ENCODE results near the gene ENPP4. TPM values are rescaled to one million over a fixed set of nuclear protein-coding genes. Genes with fewer than 3 reads are reported as not detected.

Gene ENPP4
- total and polyA plus RNA-seq, 2 of the 4 experiments (the other 2 are of a cell fraction): under 0.01 to 0.03 TPM

GRCh38 chr6:46156701-46157100 is 26.9 kb downstream of the ENPP4 start:
- Histone ChIP-seq H4K20me1 (ENCODE audit: insufficient read depth, low read length) (no peaks in the 10 kb centered on the region), H3K27ac (ENCODE audit: insufficient read depth, low read length) (no peak overlapping the region), H2AK5ac (ENCODE audit: low read depth, low read length) (no peak overlapping the region), H3K4ac (ENCODE audit: low read depth, low read length) (no peak overlapping the region), H3K4me1 (ENCODE audit: control insufficient read depth, insufficient read depth, low read length) (no peaks in the 10 kb centered on the region), H2AFZ (replicated peaks; ENCODE audit: low read length, poor library complexity) (no peak overlapping the region), H3K4me3 (ENCODE audit: insufficient read depth, low read depth, low read length) (no peak overlapping the region), H3K56ac (ENCODE audit: extremely low read depth, insufficient read depth, low read length) (no peak overlapping the region), H2BK120ac (ENCODE audit: low read depth, low read length) (no peak overlapping the region), H2BK15ac (ENCODE audit: low read depth, low read length) (no peak overlapping the region), H3K14ac (replicated peaks; ENCODE audit: low read depth, low read length) (no peak overlapping the region), H4K5ac (ENCODE audit: low read depth, low read length) (no peak overlapping the region), H3K27me3 (ENCODE audit: control insufficient read depth, insufficient read depth, low read length) (no peaks in the 10 kb centered on the region), H3K9me1 (ENCODE audit: insufficient read depth, low read length) (no peaks in the 10 kb centered on the region), H3K9me3 (ENCODE audit: control insufficient read depth, insufficient read depth, low read length) (no peaks in the 10 kb centered on the region), H3K36me3 (ENCODE audit: control insufficient read depth, insufficient read depth, low read length) (no peaks in the 10 kb centered on the region), H3K79me1 (ENCODE audit: low read depth in 1 of 2, low read length in 2 of 2) (no peaks in the 10 kb centered on the region), H3K9ac (ENCODE audit: low read depth, low read length) (no peak overlapping the region), H3K23ac (ENCODE audit: low read depth, low read length) (no peak overlapping the region), H2BK20ac (ENCODE audit: low read depth, low read length) (no peak overlapping the region), H3K18ac (ENCODE audit: low read depth, low read length) (no peak overlapping the region), H2BK5ac (ENCODE audit: low read depth, low read length, poor library complexity, severe bottlenecking) (no peak overlapping the region), H4K8ac (ENCODE audit: low read depth in 2 of 2, low read length in 2 of 2) (no peak overlapping the region), H4K91ac (ENCODE audit: insufficient read depth, low read depth, low read length) (no peak overlapping the region), H3K4me2 (ENCODE audit: low read depth, low read length) (no peak overlapping the region), H2AK9ac (replicated peaks; ENCODE audit: low read depth, low read length, poor library complexity) (no peak overlapping the region)
- ATAC-seq (ENCODE audit: low read depth) (no peak), DNase-seq (no peak)
- BruUV-seq (replicated peaks): no TSS peak
- in situ Hi-C loops (cut with MboI; ENCODE audit: low sequenced_read_pairs): no loop called here
- intact Hi-C loops (cut with micrococcal nuclease): no loop called here
- no peak for TF ChIP-seq RAD21 (IDR thresholded peaks at IDR 0.05; ENCODE audit: low read length)
- no peak for TF ChIP-seq CEBPB (IDR thresholded peaks at IDR 0.05; ENCODE audit: low read depth, low read length)
- no peak for TF ChIP-seq ELK1 (IDR thresholded peaks at IDR 0.05; ENCODE audit: borderline replicate concordance, low read depth, low read length)
- no peak for TF ChIP-seq BHLHE40 (IDR thresholded peaks at IDR 0.05; ENCODE audit: low read depth, low read length)
- no peak for TF ChIP-seq MAZ (IDR thresholded peaks at IDR 0.05; ENCODE audit: borderline replicate concordance, low read depth, low read length)
- no peak for TF ChIP-seq NFE2L2 (IDR thresholded peaks at IDR 0.05; ENCODE audit: low read depth, low read length)
- no peak for TF ChIP-seq MXI1 (IDR thresholded peaks at IDR 0.05; ENCODE audit: borderline replicate concordance, low read depth, low read length)
- no peak for TF ChIP-seq RFX5 (IDR thresholded peaks at IDR 0.05; ENCODE audit: low read depth, low read length)
- TF ChIP-seq POLR2A (IDR thresholded peaks at IDR 0.05; ENCODE audit: low read depth, low read length): no peak
- no peak for TF ChIP-seq SMC3 (IDR thresholded peaks at IDR 0.05; ENCODE audit: low read depth, low read length)
- no peak for TF ChIP-seq MAFK (IDR thresholded peaks at IDR 0.05; ENCODE audit: low read depth, low read length)
- no peak for TF ChIP-seq FOS (IDR thresholded peaks at IDR 0.05; ENCODE audit: low read depth, low read length)
- TF ChIP-seq RCOR1 (IDR thresholded peaks at IDR 0.05; ENCODE audit: insufficient replicate concordance, low read length): no peak
- no peak for TF ChIP-seq CHD1 (IDR thresholded peaks at IDR 0.05; ENCODE audit: low read depth, low read length)
- TF ChIP-seq CTCF (conservative IDR thresholded peaks at IDR 0.05; ENCODE audit: low read depth, low read length): no peak
- TF ChIP-seq, protein P1, sequence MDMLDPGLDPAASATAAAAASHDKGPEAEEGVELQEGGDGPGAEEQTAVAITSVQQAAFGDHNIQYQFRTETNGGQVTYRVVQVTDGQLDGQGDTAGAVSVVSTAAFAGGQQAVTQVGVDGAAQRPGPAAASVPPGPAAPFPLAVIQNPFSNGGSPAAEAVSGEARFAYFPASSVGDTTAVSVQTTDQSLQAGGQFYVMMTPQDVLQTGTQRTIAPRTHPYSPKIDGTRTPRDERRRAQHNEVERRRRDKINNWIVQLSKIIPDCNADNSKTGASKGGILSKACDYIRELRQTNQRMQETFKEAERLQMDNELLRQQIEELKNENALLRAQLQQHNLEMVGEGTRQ (IDR thresholded peaks at IDR 0.05; ENCODE audit: low read depth, low read length): no peak
- ChIA-PET POLR2A (ENCODE audit: unreplicated experiment) (no interaction called here), CTCF (no interaction called here)
- dilution Hi-C loops (cut with HindIII; ENCODE audit: low sequenced_read_pairs, unreplicated experiment): no loop called here

Measured in IMR-90 (cell line).